DMS79 (cell line): ENCODE results near the gene SLC43A1.
"Not testable (repeated sequence)": the region's sequence is repeated elsewhere in the genome, so short reads cannot be mapped to it uniquely, and the experiment has no call there.

Experiments
- DNase-seq: peaks from one replicate; lab custom pipeline; 2025; lab: John Stamatoyannopoulos, UW

The SLC43A1 gene

GRCh38 chr11:57460758-57461749, 54.4 kb downstream of the SLC43A1 start:
- no peak for DNase-seq

GRCh38 chr11:57460022-57460757, 55.3 kb downstream of the SLC43A1 start, which contains the start of gene RTN4RL2:
Gene RTN4RL2, plus strand, starts transcription at chr11:57460528. Its CDS starts 338 bp downstream, at chr11:57460866.
- DNase-seq = peak; percentile 21

- no peak for DNase-seq
These were observed 56.1 kb downstream of the SLC43A1 start for GRCh38 chr11:57459164-57460021.

- DNase-seq = no peak
These were observed 56.9 kb downstream of the SLC43A1 start for GRCh38 chr11:57458410-57459163.

GRCh38 chr11:57458060-57458409, 57.5 kb downstream of the SLC43A1 start:
- DNase-seq = no peak

- DNase-seq = no peak
These were observed 57.9 kb downstream of the SLC43A1 start for GRCh38 chr11:57457643-57458023.

- no peak for DNase-seq
These were observed 58.4 kb downstream of the SLC43A1 start for GRCh38 chr11:57456960-57457642.

GRCh38 chr11:57453543-57454177, 61.8 kb downstream of the SLC43A1 start:
- no peak for DNase-seq

- DNase-seq = no peak
These were observed 69.4 kb downstream of the SLC43A1 start for GRCh38 chr11:57446055-57446454.

- not testable (repeated sequence) for DNase-seq
These were observed 70.4 kb downstream of the SLC43A1 start for GRCh38 chr11:57445122-57445394.

- DNase-seq = no peak
These were observed 71.0 kb downstream of the SLC43A1 start for GRCh38 chr11:57444362-57445121.

- DNase-seq = peak; percentile 70
These were observed 74.6 kb downstream of the SLC43A1 start for GRCh38 chr11:57440744-57441414.

- DNase-seq = no peak
These were observed 75.7 kb downstream of the SLC43A1 start for GRCh38 chr11:57439786-57440185.

- no peak for DNase-seq
These were observed 76.9 kb downstream of the SLC43A1 start for GRCh38 chr11:57438345-57439285.

- DNase-seq = no peak
These were observed 79.5 kb downstream of the SLC43A1 start for GRCh38 chr11:57436031-57436430.

GRCh38 chr11:57434640-57435546, 80.6 kb downstream of the SLC43A1 start:
- DNase-seq = peak; percentile 90
